GM19395 (cell line): Measurements from ENCODE around the gene ZMYND15.

Experiments
- ATAC-seq: cut with Tn5 transposase; IDR thresholded peaks from one replicate; pipeline ENCODE4 v1.9.1; 2021; ENCODE audit warnings: mild to moderate bottlenecking, moderate library complexity; ENCODE audit not compliant: unreplicated experiment

ZMYND15 gene

GRCh38 chr17:4742133-4742532, 2.5 kb downstream of the ZMYND15 start:
- ATAC-seq = no peak

GRCh38 chr17:4742629-4743028, 3.0 kb downstream of the ZMYND15 start:
- no peak for ATAC-seq

DNA sequence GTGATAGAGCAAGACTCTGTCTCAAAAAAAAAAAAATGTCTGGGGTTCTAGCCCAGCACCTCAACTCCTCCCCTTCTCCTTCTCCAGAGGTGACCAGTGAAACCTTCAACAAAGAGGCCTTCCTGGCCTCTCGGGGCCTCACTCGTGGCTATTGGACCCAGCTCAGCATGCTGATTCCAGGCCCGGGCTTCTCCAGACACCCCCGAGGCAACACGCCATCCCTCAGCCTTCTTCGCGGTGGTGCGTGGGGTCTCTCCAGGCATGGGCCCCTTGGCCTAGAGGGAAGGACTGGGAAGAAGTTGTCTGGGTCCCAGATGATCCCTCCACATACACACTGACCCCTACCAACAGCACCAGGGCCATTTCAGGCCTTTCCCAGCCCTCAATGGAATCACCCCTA, 3.6 kb downstream of the ZMYND15 start:
- no peak for ATAC-seq

GRCh38 chr17:4743898-4744297, 4.3 kb downstream of the ZMYND15 start:
- no peak for ATAC-seq

GRCh38 chr17:4744999-4745969, 5.7 kb downstream of the ZMYND15 start:
- no peak for ATAC-seq

DNA sequence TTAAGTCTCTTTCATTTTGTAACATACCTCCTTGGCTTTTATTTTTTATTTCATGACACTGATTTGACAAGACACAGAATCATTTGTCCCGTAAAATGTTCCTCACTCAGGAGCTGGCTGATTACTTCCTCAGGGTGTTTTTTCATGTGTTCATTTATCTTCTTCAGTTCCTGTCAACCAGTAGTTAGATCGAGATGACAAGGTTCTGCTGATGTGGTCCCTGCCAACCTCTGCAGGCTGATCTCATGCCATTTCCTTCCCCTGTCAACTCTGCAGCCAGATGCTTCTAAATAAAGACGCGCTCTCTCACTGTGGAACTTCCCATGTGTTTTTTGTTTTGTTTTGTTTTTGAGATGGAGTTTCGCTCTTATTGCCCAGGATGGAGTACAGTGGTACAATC, 8.2 kb downstream of the ZMYND15 start:
- ATAC-seq = no peak

GRCh38 chr17:4748686-4749085, 9.1 kb downstream of the ZMYND15 start:
- no peak for ATAC-seq

DNA sequence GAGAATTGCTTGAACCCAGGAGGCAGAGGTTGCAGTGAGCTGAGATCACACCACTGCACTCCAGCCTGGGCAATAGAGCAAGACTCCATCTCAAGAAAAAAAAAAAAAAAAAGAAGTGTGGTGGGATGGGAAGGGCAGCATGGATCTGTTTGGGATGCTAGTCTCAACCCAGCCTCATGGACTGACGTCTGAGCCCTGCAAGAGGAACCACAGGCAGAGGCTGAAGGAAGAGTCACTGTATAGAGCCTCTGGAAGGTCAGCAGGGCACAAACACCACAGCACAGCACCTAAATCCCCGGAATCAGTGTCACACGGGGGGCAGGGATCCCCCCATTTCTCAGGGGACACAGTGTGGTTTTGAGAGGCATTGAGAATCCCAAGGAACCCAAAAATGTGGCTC, 11.0 kb downstream of the ZMYND15 start:
- no peak for ATAC-seq

DNA sequence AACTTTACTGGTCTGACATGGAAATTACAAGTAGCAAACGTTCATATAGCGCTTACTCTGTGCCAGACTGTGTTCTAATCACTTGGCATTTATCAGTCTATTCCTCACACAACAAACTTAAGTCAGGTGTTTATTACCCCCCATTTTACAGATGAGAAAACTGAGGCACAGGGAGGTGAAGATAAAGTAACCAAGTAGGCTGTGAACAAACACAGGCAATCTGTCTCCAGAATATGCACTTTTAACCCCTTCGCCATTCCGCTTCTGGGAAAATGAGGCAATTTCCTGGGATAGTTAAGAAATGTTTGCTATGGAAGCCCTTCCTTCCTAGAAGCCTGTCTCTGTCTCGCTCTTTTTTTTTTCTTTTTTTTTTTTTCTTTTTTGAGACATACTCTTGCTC, 12.3 kb downstream of the ZMYND15 start:
- no peak for ATAC-seq

GRCh38 chr17:4753392-4753791, 13.8 kb downstream of the ZMYND15 start:
- ATAC-seq = no peak

GRCh38 chr17:4759776-4760236, 20.2 kb downstream of the ZMYND15 start:
- ATAC-seq = no peak

DNA sequence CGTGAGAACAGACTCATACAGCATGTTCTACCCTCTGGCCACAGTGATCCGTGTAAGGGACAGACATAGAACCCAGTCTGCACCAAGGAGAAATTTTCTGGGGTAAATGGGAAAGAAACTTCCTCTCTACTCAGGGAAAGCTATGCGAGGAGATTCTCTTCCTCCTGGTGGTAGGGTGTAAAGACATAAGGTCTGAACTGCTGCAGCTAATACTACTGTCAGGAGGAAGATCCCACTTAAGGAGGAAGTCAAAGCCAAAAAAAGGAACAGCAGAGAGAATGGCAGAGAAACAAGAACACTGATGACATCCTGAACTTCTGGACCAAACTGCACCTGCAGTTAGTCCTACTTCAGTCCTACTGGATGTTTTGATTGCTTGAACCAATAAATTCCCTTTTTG, 25.0 kb downstream of the ZMYND15 start:
- ATAC-seq = no peak

DNA sequence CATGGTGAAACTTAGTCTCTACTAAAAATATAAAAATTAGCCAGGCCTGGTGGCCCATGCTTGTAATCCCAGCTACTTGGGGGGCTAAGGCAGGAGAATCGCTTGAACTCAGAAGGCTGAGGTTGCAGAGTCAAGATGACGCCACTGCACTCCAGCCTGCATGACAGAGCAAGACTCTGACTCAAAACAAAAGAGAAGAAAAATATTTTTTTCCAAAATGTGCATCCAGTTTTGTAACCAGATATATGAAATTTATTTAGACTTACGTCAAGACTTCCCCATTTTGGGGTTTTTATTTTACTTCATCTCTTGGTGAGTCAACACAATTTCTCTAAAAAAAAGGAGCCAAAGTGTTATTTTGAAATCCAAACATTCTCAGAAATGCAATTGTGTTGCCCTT, 26.6 kb downstream of the ZMYND15 start:
- ATAC-seq = no peak

- ATAC-seq = no peak
Observed at GRCh38 chr17:4766723-4767122, 27.1 kb downstream of the ZMYND15 start.

DNA sequence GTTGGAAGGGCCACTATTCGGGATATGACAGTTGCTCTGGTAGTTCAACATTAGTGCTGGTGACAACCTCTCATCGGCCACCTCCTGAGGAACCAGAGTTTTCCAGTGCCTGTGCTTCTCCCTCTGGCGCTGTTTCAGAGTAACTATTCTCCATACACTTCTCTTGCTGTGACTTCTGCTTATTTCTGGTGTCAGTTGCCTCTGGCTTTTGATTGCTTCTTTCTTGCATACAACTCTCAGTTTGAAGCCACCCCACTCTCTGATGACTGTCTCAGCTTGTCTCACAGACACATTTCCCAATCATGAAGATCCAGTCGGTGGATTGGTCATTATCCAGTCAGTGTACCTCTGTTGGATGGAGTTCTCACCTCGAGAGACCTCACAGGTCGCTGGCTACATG, 28.7 kb downstream of the ZMYND15 start:
- no peak for ATAC-seq

DNA sequence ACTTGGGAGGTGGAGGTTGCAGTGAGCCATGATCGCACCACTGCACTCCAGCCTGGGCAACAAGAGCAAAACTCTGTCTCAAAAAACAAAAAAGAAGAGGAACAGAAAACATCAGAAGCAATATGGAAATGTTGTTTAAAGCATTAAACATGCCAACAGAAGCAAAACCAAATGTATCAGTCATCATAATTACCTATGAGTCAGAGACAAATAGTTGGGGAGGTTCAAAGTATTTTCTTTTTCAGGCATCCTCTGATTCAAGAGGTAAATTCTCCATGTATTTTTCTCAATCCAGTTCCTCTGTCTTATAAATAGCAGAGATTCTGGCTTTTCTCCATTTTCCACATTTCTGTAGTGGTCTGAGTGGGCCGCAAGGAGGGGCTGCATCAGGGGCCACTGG, 30.0 kb downstream of the ZMYND15 start:
- no peak for ATAC-seq

- ATAC-seq = no peak
Observed at GRCh38 chr17:4771519-4772234, 32.0 kb downstream of the ZMYND15 start, which contains the start of gene TM4SF5. Gene TM4SF5, plus strand, starts transcription at chr17:4771886. Its CDS starts 37 bp downstream, at chr17:4771923.

- ATAC-seq = no peak
Observed at GRCh38 chr17:4772235-4772613, 32.6 kb downstream of the ZMYND15 start.

DNA sequence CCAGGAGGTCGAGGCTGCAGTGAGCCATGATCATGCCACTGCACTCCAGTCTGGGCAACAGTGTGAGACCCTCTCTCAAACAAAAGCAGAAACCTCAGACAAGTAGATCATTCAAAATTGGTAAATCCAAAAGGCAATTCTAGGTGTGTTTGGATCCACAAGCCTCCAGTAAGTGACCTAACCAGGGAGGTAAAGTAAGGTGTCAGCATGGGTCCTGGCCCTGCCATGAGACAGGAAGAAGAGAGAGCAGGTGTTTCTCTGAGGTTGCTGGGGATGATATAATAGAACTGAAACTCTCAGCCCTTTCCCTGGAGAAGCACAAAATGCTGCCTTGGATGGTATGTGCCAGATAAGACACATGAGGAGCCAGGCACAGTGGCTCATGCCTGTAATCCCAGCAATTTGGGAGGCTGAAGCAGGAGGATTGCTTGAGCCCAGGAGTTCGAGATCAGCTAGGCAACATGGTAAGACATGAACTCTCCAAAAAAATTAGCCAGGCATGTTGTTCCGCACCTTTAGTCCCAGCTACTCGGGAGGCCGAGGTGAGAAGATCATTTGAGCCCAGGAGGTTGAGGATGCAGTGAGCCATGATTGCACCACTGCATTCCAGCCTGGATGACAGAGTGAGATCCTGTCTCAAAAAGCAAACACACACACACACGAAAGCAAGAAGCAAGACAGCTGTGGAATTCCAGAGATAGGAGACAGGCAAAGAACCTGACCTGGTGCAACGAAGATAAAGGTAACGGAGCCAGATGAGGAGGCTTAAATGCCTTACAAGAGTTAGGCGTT, 38.5 kb downstream of the ZMYND15 start:
- ATAC-seq = no peak

- ATAC-seq = no peak
Observed at GRCh38 chr17:4780325-4780955, 40.8 kb downstream of the ZMYND15 start.

DNA sequence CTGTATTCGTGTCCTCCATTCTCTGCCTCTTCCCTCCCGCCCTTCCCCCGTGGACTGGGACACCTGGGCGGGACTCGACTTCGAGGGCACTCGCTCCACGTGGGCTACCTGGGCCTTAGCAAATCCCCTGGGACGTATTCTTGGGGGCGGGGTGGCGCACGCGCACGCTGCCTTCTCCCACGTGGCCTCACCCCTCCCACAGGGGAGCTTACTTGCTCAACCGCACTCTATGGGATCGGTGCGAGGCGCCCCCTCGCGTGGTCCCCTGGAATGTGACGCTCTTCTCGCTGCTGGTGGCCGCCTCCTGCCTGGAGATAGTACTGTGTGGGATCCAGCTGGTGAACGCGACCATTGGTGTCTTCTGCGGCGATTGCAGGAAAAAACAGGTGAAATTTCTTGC, 43.0 kb downstream of the ZMYND15 start:
- ATAC-seq = no peak
